Uterus (tissue), 4 donors: Measurements from ENCODE around the gene WDR81. TPM values are rescaled to one million over a fixed set of nuclear protein-coding genes. Genes with fewer than 3 reads are reported as not detected.

Experiments used
- DNase-seq, 2 donors: peaks; one replicate each; pipeline ENCODE4 v3.0.0-alpha.2; 2019 to 2020
- H3K27ac ChIP-seq, 2 donors: fragments of 200-600 bp; sonication (generic); 1 replicate in 1 of 2; 2 replicates in 1 of 2; pipeline ENCODE4 v1.5.1; 2016 to 2018
- H3K27me3 ChIP-seq, 2 donors: fragments of 200-600 bp; sonication (generic); one replicate each; pipeline ENCODE4 v1.5.1; 2018 to 2019; ENCODE audit warnings: control low read depth in 1 of 2
- H3K36me3 ChIP-seq, 2 donors: fragments of 200-600 bp; sonication (generic); one replicate each; pipeline ENCODE4 v1.5.1; 2019; ENCODE audit warnings: control low read depth in 1 of 2
- H3K4me1 ChIP-seq, 2 donors: fragments of 200-600 bp; sonication (generic); one replicate each; pipeline ENCODE4 v1.5.1; 2018 to 2019; ENCODE audit warnings: control low read depth in 1 of 2
- H3K4me3 ChIP-seq, 2 donors: fragments of 200-600 bp; sonication (generic); 1 replicate in 1 of 2; 2 replicates in 1 of 2; pipeline ENCODE4 v1.5.1; 2018 to 2019; ENCODE audit warnings: mild to moderate bottlenecking in 1 of 2
- H3K9me3 ChIP-seq, 2 donors: fragments of 200-600 bp; sonication (generic); one replicate each; pipeline ENCODE4 v1.5.1; 2019; ENCODE audit warnings: control low read depth in 1 of 2
- POLR2A ChIP-seq, 2 donors: fragments of 450-650 bp; IDR thresholded peaks; one replicate each; pipeline ENCODE4 v1.6.1; 2016; ENCODE audit warnings: antibody characterized with exemption in 2 of 2, mild to moderate bottlenecking in 1 of 2, moderate library complexity in 1 of 2
- intact Hi-C: fragments of 100-400 bp; cut with DNase I; formaldehyde crosslinking; loops from one replicate; pipeline ENCODE4 v1.15.1; 2023; ENCODE audit warnings: low total_unique reads
- microRNA counts, 2 donors: library from miRNA; unstranded; fragments of <30 nt; microRNA quantifications; one replicate each; lab custom pipeline; 2016 to 2017
- total RNA-seq, 4 donors: library from RNA; depleted of rRNA in 3 of 4; stranded (reverse); fragments of >200 nt in 3 of 4; gene quantifications; one replicate each; pipeline versions ENCODE4 v1.1.0 to v1.2.4, GENCODE V29; 2014 to 2023
- TF ChIP-seq, protein P1 (sequence below), 4 experiments: fragments of 200-600 bp in 2 of 4; fragments of 450-650 bp in 2 of 4; sonication (generic) in 2 of 4; IDR thresholded peaks; one replicate each; pipeline ENCODE4 v1.5.1; 2016 to 2019; ENCODE audit warnings: antibody characterized with exemption in 4 of 4, mild to moderate bottlenecking in 2 of 4, moderate library complexity in 1 of 4
- donor health status: DM: yes; HTN: yes; CAD: no.

WDR81 gene
- total RNA-seq, 4 donors from 2014 or later = 23.6 to 40.7 (median 29.9) TPM

DNA sequence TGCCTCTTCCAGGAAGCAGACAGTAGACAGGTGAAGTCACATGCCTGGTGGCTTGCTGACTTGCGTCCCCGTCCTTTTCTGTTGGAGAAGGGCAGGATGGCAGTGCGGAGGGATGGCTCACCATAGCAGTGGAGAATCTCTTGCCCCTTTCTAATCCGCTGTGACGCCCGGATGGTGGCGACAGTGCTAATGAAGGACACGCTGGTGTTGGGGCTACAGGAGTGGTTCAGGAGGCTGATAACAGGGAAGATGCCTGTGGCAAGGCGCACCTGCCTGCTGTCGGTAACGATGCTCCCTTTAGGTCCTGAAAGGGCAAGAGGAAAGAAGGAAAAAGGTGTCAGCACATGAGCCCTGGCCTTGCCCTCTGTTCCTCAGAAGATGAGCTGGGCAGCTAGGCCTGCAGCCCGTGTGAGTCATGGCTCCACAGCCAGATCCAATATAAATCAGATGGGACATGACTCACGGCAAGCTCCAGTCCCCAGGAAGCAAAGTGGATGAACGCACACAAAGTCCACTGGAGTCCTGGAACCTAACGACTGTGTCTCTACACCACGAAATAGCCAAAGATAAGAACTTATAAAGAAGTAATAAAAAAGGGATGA is 62.9 kb downstream of the WDR81 start:
- Histone ChIP-seq H3K4me3 (no peak overlapping the region), H3K36me3 (no peaks in the 10 kb centered on the region), H3K4me1 (peaks cover 8 to 12% of the 10 kb centered on the region in 2 donors), H3K27ac (peak overlapping the region; percentile 93 to 96), H3K27me3 (no peaks in the 10 kb centered on the region), H3K9me3 (no peaks in the 10 kb centered on the region)
- TF ChIP-seq POLR2A (IDR thresholded peaks at IDR 0.05) = peak; percentile 9 to 43
- TF ChIP-seq, protein P1, sequence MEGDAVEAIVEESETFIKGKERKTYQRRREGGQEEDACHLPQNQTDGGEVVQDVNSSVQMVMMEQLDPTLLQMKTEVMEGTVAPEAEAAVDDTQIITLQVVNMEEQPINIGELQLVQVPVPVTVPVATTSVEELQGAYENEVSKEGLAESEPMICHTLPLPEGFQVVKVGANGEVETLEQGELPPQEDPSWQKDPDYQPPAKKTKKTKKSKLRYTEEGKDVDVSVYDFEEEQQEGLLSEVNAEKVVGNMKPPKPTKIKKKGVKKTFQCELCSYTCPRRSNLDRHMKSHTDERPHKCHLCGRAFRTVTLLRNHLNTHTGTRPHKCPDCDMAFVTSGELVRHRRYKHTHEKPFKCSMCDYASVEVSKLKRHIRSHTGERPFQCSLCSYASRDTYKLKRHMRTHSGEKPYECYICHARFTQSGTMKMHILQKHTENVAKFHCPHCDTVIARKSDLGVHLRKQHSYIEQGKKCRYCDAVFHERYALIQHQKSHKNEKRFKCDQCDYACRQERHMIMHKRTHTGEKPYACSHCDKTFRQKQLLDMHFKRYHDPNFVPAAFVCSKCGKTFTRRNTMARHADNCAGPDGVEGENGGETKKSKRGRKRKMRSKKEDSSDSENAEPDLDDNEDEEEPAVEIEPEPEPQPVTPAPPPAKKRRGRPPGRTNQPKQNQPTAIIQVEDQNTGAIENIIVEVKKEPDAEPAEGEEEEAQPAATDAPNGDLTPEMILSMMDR (IDR thresholded peaks at IDR 0.05) = no peak
- DNase-seq = peak; percentile 83 to 92
- intact Hi-C loops = no loop called here

MicroRNA genes within 50 kb of the gene (microRNA counts, 767-probe panel; counts per million panel counts)
- 4,324 to 5,378 counts per million in 2 donors for microRNA hsa-miR-22-3p (lab: Ali Mortazavi, UCI)

Other genes with a start within 250 kb of the WDR81 start
- 100 to 1,000 TPM in 2 of 4 donors, 10 to 100 TPM in 2; 89.1 to 276 (median 116) TPM for gene MYO1C, start 232.0 kb upstream of the WDR81 start, total RNA-seq
- gene INPP5K, start 208.1 kb upstream of the WDR81 start, total RNA-seq = 10 to 100 TPM; 14.1 to 49.3 (median 31.4) TPM
- gene PITPNA, start 161.9 kb upstream of the WDR81 start, total RNA-seq = 10 to 100 TPM; 18.5 to 83.6 (median 24.2) TPM
- gene SLC43A2, start 95.9 kb upstream of the WDR81 start, total RNA-seq = 10 to 100 TPM in 1 of 4 donors, 1 to 10 TPM in 3; 3.6 to 15.6 (median 6.8) TPM
- 10 to 100 TPM in 2 of 4 donors, 1 to 10 TPM in 2; 4.4 to 33.2 (median 14.2) TPM for gene SCARF1, start 79.0 kb upstream of the WDR81 start, total RNA-seq
- 10 to 100 TPM in 2 of 4 donors, 1 to 10 TPM in 2; 1.5 to 13.3 (median 8.5) TPM for gene RILP, start 74.8 kb upstream of the WDR81 start, total RNA-seq
- gene PRPF8, start 39.8 kb upstream of the WDR81 start, total RNA-seq = 100 to 1,000 TPM; 123 to 413 (median 243) TPM
- gene TLCD2, start 14.3 kb upstream of the WDR81 start, total RNA-seq = 1 to 10 TPM in 3 of 4 donors, under 1 TPM in 1; 0.88 to 8.0 (median 5.4) TPM
- gene SERPINF2, start 18.2 kb downstream of the WDR81 start, total RNA-seq = 10 to 100 TPM in 2 of 4 donors, 1 to 10 TPM in 1, under 1 TPM in 1; 0.83 to 21.5 (median 10.0) TPM
- 100 to 1,000 TPM; 217 to 567 (median 435) TPM for gene SERPINF1, start 37.4 kb downstream of the WDR81 start, total RNA-seq
- 100 to 1,000 TPM in 1 of 4 donors, 10 to 100 TPM in 3; 19.1 to 101 (median 30.5) TPM for gene SMYD4, start 105.2 kb downstream of the WDR81 start, total RNA-seq
- 100 to 1,000 TPM in 1 of 4 donors, 10 to 100 TPM in 3; 15.9 to 108 (median 41.5) TPM for gene RPA1, start 105.3 kb downstream of the WDR81 start, total RNA-seq